ENCODE results near the gene RNF157. TPM values are rescaled to one million over a fixed set of nuclear protein-coding genes. Genes with fewer than 3 reads are reported as not detected.

Gene RNF157
- total and polyA plus RNA-seq, 2 of the 13 experiments (the other 11 are each of a cell fraction or from before 2014, with no cell fraction given), result 0.44 to 1.5 TPM

- TF ChIP-seq TFDP2 (CRISPR knock-in tag; IDR thresholded peaks at IDR 0.05) (0 out of 2 replicates have a peak, but pooled peaks have one; percentile 28), NR2F1 (CRISPR knock-in tag; IDR thresholded peaks at IDR 0.05) (peak in 1 of 2 experiments; percentile 40; a peak in 1 of 4 replicates), RAD51 (IDR thresholded peaks at IDR 0.05; ENCODE audit: borderline replicate concordance) (no peak), ISX (CRISPR knock-in tag; conservative IDR thresholded peaks at IDR 0.05) (no peak), MTERF4 (CRISPR knock-in tag; IDR thresholded peaks at IDR 0.05) (no peak), ATRX (CRISPR knock-in tag; IDR thresholded peaks at IDR 0.05; ENCODE audit: borderline replicate concordance) (no peak), RELA (CRISPR knock-in tag; IDR thresholded peaks at IDR 0.05) (no peak), PHF20 (CRISPR knock-in tag; IDR thresholded peaks at IDR 0.05) (no peak), ZNF350 (CRISPR knock-in tag; IDR thresholded peaks at IDR 0.05; ENCODE audit: borderline replicate concordance, low read depth) (no peak), ZNF703 (CRISPR knock-in tag; IDR thresholded peaks at IDR 0.05; ENCODE audit: borderline replicate concordance) (no peak), TCF7 (IDR thresholded peaks at IDR 0.05; ENCODE audit: low read depth) (peak; percentile 59), MYPOP (CRISPR knock-in tag; IDR thresholded peaks at IDR 0.05) (0 out of 2 replicates have a peak, but pooled peaks have one; percentile 16), TAF1 (CRISPR knock-in tag; IDR thresholded peaks at IDR 0.05) (no peak), ZNF232 (CRISPR knock-in tag; IDR thresholded peaks at IDR 0.05; ENCODE audit: borderline replicate concordance) (no peak), ZBTB49 (CRISPR knock-in tag; IDR thresholded peaks at IDR 0.05; ENCODE audit: borderline replicate concordance) (no peak)
- TF ChIP-seq, protein P1, sequence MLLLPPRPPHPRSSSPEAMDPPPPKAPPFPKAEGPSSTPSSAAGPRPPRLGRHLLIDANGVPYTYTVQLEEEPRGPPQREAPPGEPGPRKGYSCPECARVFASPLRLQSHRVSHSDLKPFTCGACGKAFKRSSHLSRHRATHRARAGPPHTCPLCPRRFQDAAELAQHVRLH (CRISPR knock-in tag; IDR thresholded peaks at IDR 0.05; ENCODE audit: borderline replicate concordance, low read depth), result no peak
- TF ChIP-seq, protein P2, sequence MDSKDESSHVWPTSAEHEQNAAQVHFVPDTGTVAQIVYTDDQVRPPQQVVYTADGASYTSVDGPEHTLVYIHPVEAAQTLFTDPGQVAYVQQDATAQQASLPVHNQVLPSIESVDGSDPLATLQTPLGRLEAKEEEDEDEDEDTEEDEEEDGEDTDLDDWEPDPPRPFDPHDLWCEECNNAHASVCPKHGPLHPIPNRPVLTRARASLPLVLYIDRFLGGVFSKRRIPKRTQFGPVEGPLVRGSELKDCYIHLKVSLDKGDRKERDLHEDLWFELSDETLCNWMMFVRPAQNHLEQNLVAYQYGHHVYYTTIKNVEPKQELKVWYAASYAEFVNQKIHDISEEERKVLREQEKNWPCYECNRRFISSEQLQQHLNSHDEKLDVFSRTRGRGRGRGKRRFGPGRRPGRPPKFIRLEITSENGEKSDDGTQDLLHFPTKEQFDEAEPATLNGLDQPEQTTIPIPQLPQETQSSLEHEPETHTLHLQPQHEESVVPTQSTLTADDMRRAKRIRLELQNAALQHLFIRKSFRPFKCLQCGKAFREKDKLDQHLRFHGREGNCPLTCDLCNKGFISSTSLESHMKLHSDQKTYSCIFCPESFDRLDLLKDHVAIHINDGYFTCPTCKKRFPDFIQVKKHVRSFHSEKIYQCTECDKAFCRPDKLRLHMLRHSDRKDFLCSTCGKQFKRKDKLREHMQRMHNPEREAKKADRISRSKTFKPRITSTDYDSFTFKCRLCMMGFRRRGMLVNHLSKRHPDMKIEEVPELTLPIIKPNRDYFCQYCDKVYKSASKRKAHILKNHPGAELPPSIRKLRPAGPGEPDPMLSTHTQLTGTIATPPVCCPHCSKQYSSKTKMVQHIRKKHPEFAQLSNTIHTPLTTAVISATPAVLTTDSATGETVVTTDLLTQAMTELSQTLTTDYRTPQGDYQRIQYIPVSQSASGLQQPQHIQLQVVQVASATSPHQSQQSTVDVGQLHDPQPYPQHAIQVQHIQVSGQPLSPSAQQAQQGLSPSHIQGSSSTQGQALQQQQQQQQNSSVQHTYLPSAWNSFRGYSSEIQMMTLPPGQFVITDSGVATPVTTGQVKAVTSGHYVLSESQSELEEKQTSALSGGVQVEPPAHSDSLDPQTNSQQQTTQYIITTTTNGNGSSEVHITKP (CRISPR knock-in tag; IDR thresholded peaks at IDR 0.05; ENCODE audit: low read depth), result no peak
Measured at GRCh38 chr17:76246080-76247066, 6.1 kb upstream of the RNF157 start (continued).
